EL (cell line): ENCODE data around the gene MARCHF10.
"Not testable (repeated sequence)": the region's sequence is repeated elsewhere in the genome, so short reads cannot be mapped to it uniquely, and the experiment has no call there.

Source experiments
- DNase-seq: peaks from one replicate; pipeline ENCODE4 v3.0.0-alpha.2; 2016

Gene MARCHF10

DNA sequence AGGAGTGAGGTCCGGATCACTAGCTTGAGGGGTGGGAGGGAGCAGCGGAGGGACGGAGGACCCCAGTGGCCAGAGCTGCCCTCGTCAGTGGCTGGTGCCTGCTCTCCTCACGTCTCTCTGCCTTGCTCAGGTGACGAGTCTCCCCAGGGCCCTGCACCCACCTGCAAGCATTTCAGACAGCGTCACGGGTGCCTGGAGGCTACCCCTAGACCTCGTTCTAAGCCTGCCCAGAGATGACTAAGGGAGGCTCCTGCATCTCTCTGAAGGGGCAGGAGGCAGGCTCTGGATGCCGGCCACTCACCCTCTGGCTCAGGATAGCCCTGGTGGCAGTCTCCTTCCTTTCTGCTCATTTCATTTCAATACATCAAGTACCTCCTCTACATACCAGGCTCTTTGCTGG lies 111.9 kb downstream of the MARCHF10 start:
- no peak for DNase-seq

DNA sequence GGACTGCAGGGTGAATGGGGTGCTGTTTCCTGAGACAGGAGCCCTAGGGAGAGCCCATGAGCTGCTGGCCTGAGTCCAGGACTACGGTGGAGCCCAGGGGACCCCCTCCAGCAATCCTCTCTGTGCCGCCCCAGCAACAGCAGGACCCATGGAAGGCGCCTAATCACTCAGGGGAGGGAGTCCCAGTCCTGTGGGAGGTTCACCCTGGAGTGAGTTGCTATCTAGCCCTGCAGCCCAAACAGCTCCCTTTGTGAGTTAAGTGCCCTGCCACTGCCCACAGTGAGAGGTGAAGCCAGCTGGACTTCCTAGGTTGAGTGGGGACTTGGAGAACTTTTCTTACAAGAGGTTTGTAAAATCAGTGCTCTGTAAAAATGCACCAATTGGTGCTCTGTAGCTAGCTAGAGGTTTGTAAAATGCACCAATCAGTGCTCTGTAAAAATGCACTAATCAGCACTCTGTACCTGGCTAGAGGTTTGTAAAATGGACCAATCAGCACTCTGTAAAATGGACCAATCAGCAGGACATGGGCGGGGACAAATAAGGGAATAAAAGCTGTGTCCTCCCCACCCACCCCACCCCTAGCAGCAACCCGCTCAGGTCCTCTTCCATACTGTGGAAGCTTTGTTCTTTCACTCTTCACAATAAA lies 112.9 kb downstream of the MARCHF10 start:
- DNase-seq, result not testable (repeated sequence)

DNA sequence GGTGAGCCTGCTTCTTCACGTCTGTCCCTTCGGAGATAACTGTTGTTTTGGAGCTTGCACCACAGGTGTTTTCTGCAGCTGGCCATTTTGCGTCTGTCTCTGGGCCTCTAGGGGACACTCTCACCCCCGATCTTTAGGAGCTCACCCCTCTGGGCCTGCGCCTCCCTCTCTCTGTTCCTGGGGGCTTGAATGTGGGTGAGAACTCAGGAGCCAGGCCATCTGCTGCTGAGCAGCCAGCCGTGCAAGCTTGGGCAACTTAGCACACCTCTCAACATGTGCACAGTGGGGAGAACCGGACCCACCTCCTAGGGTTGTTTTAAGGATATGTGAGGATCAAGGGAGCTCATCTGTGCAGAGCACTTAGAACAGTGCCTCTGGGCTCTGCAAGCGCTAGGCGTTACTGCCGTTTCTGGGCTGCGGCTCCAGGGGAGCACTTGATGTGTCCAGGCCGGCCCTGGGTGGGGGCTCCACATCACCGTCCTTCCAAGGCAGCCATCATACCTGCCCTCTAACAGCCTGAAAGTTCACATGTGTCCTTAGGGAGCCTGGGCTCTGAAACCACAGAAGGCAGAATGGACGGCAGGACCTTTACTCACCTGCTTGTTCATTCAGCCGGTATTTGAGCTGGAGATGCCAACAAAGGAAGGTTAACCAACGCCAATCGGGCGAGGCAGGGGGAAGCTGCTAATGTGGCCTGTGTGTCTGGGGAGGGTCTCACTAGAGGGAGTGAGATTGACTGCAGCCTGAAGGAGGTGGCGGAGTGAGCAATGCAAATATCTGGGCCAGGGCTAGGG lies 114.3 kb downstream of the MARCHF10 start:
- no peak for DNase-seq

DNA sequence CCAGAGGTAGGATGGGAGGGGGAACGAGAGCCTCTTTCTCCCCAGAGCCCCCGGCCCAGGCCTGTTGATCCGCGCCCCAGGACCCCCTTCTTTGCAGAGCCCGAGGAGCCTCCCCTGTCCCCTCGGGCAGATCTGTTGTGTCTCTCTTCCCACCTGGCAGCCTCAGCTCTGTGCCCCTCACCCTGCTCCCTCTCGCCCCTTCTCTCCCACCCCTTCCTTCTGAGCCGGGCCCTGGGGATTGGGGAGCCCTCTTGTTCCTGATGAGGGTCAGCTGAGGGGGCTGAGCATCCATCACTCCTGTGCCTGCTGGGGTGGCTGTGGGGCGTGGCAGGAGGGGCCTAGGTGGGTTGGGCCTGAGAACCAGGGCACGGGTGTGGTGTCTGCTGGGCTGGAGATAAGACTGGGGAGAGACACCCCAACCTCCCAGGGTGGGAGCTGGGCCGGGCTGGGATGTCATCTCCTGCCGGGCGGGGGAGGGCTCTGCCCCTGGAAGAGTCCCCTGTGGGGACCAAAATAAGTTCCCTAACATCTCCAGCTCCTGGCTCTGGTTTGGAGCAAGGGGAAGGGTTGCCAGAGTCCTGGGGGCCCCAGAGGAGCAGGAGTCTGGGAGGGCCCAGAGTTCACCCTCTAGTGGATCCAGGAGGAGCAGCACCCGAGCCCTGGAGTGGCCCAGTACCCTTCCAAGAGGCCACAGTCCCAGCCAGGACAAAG lies 115.2 kb downstream of the MARCHF10 start:
- peak; percentile 42 for DNase-seq

DNA sequence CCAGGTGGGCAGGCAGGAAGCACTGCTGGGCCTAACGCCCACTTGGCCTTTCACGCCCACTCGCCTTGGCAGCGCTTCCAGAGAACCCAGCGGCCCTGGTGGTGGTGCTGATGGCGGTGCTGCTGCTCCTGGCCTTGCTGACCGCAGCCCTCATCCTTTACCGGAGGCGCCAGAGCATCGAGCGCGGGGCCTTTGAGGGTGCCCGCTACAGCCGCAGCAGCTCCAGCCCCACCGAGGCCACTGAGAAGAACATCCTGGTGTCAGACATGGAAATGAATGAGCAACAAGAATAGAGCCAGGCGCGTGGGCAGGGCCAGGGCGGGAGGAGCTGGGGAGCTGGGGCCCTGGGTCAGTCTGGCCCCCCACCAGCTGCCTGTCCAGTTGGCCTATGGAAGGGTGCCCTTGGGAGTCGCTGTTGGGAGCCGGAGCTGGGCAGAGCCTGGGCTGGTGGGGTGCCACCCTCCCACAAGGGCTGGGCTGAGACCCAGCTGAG lies 115.9 kb downstream of the MARCHF10 start:
- no peak for DNase-seq

DNA sequence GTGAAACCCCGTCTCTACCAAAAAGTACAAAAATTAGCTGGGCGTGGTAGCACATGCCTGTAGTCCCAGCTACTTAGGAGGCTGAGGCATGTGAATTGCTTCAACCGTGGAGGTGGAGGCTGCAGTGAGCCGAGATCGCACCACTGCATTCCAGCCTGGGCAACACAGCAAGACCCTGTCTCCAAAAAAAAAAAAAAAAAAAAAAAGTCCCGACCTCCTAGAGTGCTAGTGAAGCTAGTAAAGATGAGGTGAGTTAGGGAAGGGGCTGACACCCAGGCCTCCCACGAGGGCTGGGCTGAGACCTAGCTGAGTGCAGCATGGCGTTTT lies 116.6 kb downstream of the MARCHF10 start:
- DNase-seq, result not testable (repeated sequence)

DNA sequence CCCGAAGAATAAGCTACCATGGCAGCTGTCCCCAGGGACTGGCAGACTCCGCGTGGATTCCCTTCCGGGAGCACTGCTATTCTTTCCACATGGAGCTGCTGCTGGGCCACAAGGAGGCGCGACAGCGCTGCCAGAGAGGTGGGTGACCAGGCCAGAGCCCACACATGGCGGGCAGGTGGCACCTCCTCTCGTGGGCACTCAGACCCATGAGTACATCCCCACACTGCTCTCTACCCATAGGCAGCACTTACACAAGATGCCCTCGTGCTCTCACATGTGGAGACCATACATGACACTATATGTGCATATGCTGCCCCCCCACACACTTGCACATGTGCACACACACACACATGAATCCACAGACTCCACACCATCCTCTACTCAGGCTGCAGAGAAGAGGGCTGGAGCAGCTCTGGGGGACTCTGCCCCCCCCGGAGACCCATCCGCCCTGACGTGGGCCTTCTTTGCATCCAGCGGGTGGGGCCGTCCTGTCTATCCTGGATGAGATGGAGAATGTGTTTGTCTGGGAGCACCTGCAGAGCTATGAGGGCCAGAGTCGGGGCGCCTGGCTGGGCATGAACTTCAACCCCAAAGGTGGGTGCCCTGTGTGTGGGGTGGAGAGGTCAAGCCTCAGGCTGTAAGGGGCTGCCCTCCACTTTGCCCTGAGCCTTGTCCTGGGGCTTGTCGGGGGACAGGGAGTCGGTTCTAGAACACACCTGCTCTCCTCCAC lies 117.8 kb downstream of the MARCHF10 start:
- no peak for DNase-seq

DNA sequence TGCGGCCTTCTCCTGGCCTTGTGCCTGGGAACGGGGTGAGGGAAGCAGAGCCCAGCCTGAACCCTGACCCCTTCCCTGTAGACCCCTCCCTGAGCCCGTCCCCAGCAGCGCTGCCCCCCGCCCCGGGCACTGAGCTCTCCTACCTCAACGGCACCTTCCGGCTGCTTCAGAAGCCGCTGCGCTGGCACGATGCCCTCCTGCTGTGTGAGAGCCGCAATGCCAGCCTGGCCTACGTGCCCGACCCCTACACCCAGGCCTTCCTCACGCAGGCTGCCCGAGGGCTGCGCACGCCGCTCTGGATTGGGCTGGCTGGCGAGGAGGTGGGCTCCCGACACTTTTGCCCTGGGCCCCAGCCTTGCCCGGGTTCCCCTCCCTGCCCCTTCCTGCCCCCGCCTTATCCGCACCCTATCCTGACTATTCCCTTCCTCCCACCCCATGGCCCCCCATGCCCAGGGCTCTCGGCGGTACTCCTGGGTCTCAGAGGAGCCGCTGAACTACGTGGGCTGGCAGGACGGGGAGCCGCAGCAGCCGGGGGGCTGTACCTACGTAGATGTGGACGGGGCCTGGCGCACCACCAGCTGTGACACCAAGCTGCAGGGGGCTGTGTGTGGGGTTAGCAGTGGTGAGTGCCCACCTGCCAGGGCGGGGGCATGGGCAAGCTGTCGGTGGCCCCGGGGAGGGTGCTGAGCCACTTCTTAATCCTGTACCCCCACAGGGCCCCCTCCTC lies 118.5 kb downstream of the MARCHF10 start:
- DNase-seq, result no peak

DNA sequence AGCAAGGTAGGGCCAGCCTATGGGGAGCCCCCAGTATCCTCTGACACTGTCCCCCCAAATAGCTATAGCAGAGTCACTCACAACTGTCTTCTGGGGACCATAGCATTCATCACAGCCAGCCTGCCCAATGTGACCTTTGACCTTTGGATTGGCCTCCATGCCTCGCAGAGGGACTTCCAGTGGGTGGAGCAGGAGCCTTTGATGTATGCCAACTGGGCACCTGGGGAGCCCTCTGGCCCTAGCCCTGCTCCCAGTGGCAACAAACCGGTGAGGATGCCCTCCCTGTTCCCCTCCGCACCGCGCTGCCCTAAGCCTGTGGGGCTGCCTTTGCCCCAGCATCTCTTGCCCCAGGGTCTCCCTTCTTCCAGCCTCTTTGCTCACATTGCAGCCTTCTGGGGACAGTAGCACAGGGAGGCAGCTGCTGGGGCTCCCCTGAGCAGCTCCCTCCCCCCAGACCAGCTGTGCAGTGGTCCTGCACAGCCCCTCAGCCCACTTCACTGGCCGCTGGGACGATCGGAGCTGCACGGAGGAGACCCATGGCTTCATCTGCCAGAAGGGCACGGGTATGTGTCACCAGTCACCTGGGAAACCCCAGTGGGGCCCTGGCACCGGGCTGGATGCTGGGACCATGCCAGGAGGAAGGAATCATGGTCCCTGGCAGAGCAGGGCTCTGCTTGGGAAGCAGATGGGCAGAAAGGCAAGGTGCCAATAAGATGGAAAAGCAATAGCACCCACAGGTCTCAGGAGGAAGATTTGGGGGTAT lies 119.5 kb downstream of the MARCHF10 start:
- DNase-seq, result no peak

DNA sequence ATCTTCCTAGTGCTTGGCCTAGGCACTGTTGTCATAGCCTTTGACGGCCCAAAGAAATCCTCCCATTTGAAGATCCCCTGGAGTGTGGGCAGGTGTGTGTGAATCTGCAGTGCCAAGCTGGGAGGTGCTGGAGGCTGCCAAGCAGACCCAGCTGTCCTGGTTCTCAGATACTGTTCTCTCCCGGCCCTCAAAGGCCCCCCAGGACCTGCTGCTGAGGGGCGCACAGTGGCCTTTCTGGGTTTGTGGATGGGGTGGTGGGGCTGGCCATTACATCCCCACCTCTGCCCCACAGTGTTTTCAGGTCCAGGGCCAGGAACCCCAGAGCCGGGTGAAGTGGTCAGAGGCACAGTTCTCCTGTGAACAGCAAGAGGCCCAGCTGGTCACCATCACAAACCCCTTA lies 120.1 kb downstream of the MARCHF10 start:
- DNase-seq, result no peak

DNA sequence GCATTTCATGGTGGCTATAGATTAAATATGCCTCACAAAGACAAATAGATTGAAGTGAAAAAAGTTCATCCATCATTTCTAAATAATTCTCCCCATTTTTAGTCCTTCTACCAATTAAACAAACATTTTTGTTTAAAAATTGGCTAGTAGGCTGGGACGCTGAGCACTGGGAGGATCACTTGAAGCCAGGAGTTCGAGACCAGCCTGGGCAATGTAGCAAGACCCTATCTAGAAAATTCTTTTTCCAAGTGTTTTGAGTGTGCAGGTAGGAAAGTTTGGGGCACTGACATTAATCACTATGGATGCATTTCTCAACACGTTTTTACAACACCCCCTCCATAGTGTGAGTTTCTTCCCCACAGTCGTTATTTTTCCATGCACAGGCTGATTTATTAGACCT lies 123.9 kb downstream of the MARCHF10 start:
- no peak for DNase-seq

DNA sequence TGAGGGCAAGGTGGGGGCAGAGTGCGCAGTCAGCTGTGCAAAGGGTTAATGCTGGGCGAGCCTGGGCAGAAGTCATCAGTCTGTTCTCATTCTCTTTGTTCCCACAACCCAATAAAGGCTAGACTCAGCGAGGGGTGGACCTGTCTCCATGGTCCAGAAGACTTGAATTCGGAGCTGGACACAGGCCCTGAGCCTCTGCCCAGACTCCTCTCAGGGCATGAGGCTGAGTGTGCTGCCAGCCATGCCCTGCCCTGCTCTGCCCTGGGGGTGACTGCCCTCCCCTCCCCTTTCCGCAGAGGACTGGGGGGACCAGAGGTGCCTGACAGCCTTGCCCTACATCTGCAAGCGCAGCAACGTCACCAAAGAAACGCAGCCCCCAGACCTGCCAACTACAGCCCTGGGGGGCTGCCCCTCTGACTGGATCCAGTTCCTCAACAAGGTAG lies 126.2 kb downstream of the MARCHF10 start:
- DNase-seq, result no peak

DNA sequence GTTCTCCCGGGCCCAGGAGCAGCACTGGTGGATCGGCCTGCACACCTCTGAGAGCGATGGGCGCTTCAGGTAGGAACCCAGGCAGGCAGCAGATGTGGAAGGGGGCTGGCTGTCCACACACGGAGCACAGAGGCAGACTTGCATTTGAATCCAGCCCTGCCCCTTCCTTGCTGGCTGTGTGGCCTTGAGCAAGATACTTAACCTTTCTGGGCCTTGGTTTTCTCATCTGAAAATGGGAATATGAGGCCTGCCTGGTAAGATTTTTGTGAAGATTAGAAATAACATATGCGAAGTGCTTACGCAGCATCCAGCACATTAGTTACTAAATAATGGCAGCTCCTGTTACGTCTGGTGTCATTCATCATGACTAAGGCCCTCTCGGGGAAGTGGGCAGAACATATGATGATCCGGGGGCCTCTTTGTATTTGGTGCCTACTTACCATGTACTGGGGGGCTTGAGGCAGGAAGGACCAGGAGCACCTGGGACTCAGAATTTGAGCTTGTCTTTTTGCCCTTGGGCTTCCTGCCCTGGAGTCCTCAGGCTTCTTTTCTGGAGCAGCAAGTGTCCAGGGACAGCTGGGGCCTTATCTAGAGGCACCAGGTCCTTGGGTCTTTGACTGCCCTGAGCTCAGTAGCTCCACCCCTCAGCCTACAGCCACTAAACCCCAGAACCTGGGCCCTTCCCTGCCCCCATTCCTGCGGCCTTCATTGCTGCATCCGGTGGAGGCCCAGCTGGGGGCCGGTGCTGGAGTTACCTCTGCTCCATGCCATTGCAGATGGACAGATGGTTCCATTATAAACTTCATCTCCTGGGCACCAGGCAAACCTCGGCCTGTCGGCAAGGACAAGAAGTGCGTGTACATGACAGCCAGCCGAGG lies 126.8 kb downstream of the MARCHF10 start:
- no peak for DNase-seq

DNA sequence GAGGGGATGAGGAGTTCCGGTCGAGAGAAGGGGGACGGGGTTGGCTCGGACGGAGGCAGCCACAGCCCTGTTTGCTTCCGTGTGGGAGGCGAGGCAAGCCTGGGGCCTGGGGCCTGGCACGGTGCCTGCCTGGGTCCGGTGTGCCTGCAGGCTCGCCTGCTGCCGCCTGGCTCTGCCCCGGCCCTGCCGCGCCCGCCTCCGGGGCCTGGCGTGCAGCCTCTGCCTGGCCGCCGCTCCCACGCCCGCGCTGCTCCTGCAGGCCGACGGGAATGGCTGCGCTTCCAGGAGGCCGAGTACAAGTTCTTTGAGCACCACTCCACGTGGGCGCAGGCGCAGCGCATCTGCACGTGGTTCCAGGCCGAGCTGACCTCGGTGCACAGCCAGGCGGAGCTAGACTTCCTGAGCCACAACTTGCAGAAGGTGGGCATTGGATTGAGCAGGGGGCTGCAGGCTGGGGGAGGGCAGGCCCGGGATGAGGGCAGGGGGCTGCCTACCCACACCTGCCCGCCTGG lies 127.5 kb downstream of the MARCHF10 start:
- no peak for DNase-seq

DNA sequence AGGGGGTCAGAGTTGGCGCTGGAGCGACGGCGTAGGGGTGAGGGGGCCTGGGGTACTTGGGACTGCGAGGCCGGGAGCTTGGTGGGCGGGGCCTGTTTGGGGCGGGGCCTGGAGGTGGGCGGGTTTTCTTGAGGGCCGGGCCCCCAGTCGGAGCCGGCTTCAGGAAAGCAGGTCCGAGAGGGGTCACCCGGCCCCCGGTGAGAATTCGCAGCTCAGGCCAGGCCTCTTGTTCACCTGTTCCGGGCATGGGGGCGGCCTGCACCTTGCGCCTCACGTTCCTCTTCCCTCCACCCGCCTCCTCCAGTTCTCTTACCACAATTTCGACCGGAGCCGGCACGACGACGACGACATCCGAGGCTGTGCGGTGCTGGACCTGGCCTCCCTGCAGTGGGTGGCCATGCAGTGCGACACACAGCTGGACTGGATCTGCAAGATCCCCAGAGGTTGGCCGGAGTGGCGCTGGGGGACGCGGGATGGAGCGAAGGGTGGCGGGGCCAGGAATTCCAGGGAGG lies 128.2 kb downstream of the MARCHF10 start:
- no peak for DNase-seq

DNA sequence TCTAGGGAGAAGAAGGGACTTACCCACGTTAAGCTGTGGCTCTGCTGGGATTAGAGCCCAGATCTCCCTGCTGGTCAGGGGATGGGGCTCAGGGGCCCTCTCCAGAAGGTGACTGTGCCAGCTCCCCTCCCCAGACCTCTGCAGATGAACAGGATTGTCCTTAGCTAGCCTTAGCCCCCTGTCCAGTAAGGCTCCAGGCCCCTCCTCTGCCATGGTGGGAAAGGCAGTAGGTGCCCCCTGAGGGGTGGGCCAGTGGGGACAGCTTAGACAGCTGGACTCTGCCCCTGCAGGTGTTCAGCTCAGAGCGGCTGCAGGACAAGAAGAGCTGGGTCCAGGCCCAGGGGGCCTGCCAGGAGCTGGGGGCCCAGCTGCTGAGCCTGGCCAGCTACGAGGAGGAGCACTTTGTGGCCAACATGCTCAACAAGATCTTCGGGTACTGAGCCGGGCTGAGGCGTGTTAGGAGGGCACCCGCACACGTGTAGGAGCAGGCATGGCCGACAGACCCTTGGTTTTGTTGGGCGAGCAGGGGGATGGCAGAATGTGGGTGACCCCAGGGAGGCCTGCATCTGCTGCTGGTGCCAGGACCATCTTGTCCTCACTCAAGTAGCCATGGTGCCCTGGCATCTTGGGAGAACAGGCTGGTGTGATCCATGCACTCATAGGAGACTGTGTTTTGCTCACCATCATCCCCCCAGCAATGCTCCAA lies 129.7 kb downstream of the MARCHF10 start:
- DNase-seq, result no peak

DNA sequence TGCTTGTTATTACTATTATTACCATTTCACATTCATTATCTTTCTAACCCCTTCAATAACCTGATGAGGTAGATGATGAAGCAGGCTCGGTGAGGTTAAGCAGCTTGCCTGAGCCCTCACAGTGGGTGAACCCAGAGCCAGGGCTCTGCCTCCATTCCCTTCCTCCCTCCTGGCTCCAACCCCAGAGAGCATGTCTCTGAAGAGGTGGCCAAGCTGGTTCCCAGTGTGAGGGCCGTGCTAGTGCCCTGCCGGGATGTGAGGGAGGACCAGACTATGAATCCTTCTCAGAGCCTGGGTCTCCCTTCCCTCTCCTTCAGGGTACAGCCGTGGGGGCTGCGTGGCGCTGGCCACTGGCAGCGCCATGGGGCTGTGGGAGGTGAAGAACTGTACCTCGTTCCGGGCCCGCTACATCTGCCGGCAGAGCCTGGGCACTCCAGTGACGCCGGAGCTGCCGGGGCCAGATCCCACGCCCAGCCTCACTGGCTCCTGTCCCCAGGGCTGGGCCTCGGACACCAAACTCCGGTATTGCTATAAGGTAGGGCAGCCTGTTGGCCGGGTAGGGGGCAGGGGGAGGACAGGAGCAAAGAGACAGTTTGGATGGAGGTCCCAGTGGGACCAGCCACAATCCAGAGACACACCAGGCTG lies 131.0 kb downstream of the MARCHF10 start:
- no peak for DNase-seq

DNA sequence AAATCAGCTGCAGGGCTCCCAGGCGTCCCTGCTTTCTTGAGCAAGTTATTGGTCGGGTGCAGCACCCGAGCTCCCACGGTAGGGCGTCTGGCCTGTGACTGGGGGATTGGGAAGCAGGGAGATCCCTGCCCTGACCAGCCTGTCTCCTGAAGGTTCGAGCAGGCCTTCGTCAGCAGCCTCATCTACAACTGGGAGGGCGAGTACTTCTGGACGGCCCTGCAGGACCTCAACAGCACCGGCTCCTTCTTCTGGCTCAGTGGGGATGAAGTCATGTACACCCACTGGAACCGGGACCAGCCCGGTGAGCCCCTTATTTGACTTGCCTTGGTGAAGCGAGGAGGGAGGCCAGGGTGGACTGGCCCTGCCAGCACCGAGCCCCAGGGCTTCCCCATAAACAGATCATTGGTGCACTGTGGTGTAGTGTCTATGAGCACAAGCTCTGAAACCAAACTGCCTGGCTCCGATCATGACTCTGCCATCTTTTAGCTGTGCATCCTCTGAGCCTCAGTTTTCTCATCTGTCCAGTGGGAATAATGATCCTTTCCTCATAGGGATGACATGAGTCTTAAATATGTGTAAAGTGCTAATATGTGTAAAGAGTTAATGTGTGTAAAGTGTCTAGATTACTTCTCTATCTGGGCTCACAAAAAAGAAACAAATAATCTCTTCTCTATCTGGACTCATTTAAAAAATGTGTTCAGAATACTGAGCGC lies 131.7 kb downstream of the MARCHF10 start:
- no peak for DNase-seq
